ENCODE measurements around the gene EIF2AK3. TPM values are rescaled to one million over a fixed set of nuclear protein-coding genes. Genes with fewer than 3 reads are reported as not detected.

The EIF2AK3 gene
- polyA plus RNA-seq, 3 donors: 2.0 to 6.6 (median 2.3) TPM

- Histone ChIP-seq H3K4me3 (replicated peaks in 1 of 3; ENCODE audit: low read depth in 2 of 3, low read length in 3 of 3) (no peak overlapping the region), H3K9ac (ENCODE audit: insufficient read depth, low read length, poor library complexity, severe bottlenecking) (no peak overlapping the region), H3K79me2 (ENCODE audit: insufficient read depth, low read length) (no peaks in the 10 kb centered on the region), H4K20me1 (ENCODE audit: insufficient read depth, low read length) (no peaks in the 10 kb centered on the region), H2AFZ (ENCODE audit: insufficient read depth, low read depth, low read length, poor library complexity, severe bottlenecking) (no peak overlapping the region), H3K36me3 (replicated peaks in 1 of 2; ENCODE audit: control insufficient read depth in 1 of 2, insufficient read depth in 2 of 2, low read length in 2 of 2) (no peaks in the 10 kb centered on the region), H3K27ac (ENCODE audit: low read depth in 1 of 2, low read length in 2 of 2) (no peak overlapping the region), H3K9me3 (replicated peaks in 1 of 2; ENCODE audit: control insufficient read depth in 1 of 2, insufficient read depth in 1 of 2, low read length in 2 of 2) (peaks cover 0 to 2% of the 10 kb centered on the region in 2 donors), H3K27me3 (ENCODE audit: control insufficient read depth in 2 of 2, insufficient read depth in 2 of 2, low read length in 2 of 2) (no peaks in the 10 kb centered on the region), H3K4me1 (ENCODE audit: control insufficient read depth in 1 of 2, insufficient read depth in 2 of 2, low read length in 2 of 2) (no peaks in the 10 kb centered on the region), H3K4me2 (replicated peaks; ENCODE audit: extremely low read depth, low read length, poor library complexity, severe bottlenecking) (no peak overlapping the region)
- H3K27me3 Mint-ChIP-seq (ENCODE audit: low read depth in 3 of 3): peaks cover 0 to 2% (median 2%) of the 10 kb centered on the region in 3 donors
- TF ChIP-seq CTCF (IDR thresholded peaks at IDR 0.05): no peak
- no peak overlapping the region for H3K27ac Mint-ChIP-seq
- intact Hi-C loops (cut with micrococcal nuclease): no loop called here
- no peak for DNase-seq
- no peak overlapping the region for H3K4me3 Mint-ChIP-seq
- no peaks in the 10 kb centered on the region for H3K4me1 Mint-ChIP-seq
- H3K9me3 Mint-ChIP-seq: peaks cover 0 to 7% (median 3%) of the 10 kb centered on the region in 7 donors
- 100% methylated on average over 2 of the region's 3 CpGs for WGBS (ENCODE audit: insufficient coverage)
- H3K36me3 Mint-ChIP-seq: no peaks in the 10 kb centered on the region
Measured at GRCh38 chr2:88656690-88657089, 29.4 kb upstream of the EIF2AK3 start.

- H3K4me3 ChIP-seq (replicated peaks in 1 of 3; ENCODE audit: low read depth in 2 of 3, low read length in 3 of 3): no peak overlapping the region
- no peaks in the 10 kb centered on the region for H4K20me1 ChIP-seq (ENCODE audit: insufficient read depth, low read length)
- DNase-seq: no peak
- no peaks in the 10 kb centered on the region for H3K79me2 ChIP-seq (ENCODE audit: insufficient read depth, low read length)
- no peak overlapping the region for H2AFZ ChIP-seq (ENCODE audit: insufficient read depth, low read depth, low read length, poor library complexity, severe bottlenecking)
- Mint-ChIP-seq H3K9me3 (peaks cover 0 to 7% (median 3%) of the 10 kb centered on the region in 7 donors), H3K4me3 (no peak overlapping the region), H3K4me1 (no peaks in the 10 kb centered on the region), H3K27ac (no peak overlapping the region), H3K36me3 (no peaks in the 10 kb centered on the region), H3K27me3 (ENCODE audit: low read depth in 3 of 3) (peaks cover 0 to 2% (median 2%) of the 10 kb centered on the region in 3 donors)
- no peaks in the 10 kb centered on the region for H3K36me3 ChIP-seq (replicated peaks in 1 of 2; ENCODE audit: control insufficient read depth in 1 of 2, insufficient read depth in 2 of 2, low read length in 2 of 2)
- H3K4me1 ChIP-seq (ENCODE audit: control insufficient read depth in 1 of 2, insufficient read depth in 2 of 2, low read length in 2 of 2): no peaks in the 10 kb centered on the region
- H3K27ac ChIP-seq (ENCODE audit: low read depth in 1 of 2, low read length in 2 of 2): no peak overlapping the region
- intact Hi-C loops (cut with micrococcal nuclease): no loop called here
- no peak overlapping the region for H3K9ac ChIP-seq (ENCODE audit: insufficient read depth, low read length, poor library complexity, severe bottlenecking)
- H3K27me3 ChIP-seq (ENCODE audit: control insufficient read depth in 2 of 2, insufficient read depth in 2 of 2, low read length in 2 of 2): no peaks in the 10 kb centered on the region
- TF ChIP-seq CTCF (IDR thresholded peaks at IDR 0.05): no peak
- H3K9me3 ChIP-seq (replicated peaks in 1 of 2; ENCODE audit: control insufficient read depth in 1 of 2, insufficient read depth in 1 of 2, low read length in 2 of 2): peaks cover 0 to 2% of the 10 kb centered on the region in 2 donors
- H3K4me2 ChIP-seq (replicated peaks; ENCODE audit: extremely low read depth, low read length, poor library complexity, severe bottlenecking): no peak overlapping the region
- WGBS (ENCODE audit: insufficient coverage): no CpG with 5 or more reads among the region's 2 CpGs
Measured at GRCh38 chr2:88654714-88655113, 27.4 kb upstream of the EIF2AK3 start.

Measured in CD14-positive monocyte (primary cell).